HG02623 (cell line): ENCODE data around the gene NT5M.

ENCODE experiments used
- ATAC-seq: cut with Tn5 transposase; IDR thresholded peaks from one replicate; pipeline ENCODE4 v1.9.1; 2021; ENCODE audit warnings: moderate library complexity; ENCODE audit not compliant: unreplicated experiment

The NT5M gene

GRCh38 chr17:17353625-17354484 is 50.7 kb downstream of the NT5M start:
- ATAC-seq = no peak

DNA sequence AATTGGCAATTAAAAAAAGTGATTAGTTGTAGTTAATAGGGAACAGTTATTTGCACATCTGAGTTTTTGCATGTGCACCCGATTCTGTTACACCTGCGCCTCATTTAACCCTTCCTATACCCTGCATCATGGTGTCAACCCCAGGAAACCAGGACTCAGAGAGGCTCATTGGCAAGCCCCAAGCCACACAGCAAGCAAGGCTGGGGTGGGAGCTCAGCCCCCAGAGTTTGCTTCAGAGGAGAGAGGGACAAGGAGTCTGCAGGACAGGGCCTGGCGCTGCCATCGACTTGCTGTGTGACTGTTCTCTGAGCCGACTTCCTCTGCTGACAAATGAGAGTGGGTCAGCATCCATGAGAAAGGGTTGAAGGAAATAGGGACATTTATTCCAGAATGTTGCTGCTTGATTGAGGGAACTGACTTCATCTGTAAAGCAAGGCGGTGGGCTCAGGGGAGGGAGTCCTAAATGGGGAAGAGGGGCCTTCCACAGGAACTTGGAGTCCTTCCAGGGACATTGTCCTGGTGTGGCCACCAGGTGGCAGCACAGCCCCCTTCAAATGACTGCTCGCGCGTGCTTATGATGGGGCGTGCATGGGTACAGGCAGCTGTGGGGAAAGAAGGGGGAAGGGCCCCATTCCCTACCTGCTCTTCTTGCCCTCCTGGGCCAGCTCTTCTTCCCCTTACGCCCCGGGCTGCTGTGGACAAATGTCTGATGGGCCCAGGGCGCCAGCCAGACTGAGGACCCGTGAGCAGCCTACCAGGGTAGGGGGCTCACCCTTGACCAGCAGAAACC is 51.6 kb downstream of the NT5M start:
- ATAC-seq = no peak

DNA sequence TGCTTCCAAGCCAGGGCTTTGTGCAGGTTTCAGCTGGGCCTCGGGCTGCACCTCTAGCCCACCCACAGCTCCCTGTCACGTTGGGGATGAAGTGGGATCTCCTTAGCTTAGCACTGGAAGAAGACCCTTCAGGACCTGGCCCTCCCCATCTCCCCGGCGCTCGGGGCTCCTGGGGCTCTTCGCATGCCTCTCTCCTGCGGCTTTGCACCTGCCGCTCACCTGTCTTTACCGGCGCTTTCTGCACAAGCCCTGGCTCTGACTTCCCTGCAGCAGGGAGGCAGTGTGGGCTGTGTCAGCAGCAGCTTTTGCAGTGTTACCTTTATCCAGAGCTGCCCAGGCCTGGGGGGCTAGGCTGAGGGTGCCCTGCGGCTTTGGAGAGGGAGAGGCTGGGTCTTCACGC is 52.3 kb downstream of the NT5M start:
- no peak for ATAC-seq

- no peak for ATAC-seq
Observed at GRCh38 chr17:17356149-17356930, 53.2 kb downstream of the NT5M start.

- no peak for ATAC-seq
Observed at GRCh38 chr17:17356931-17357270, 53.7 kb downstream of the NT5M start.

GRCh38 chr17:17358060-17358751 is 55.0 kb downstream of the NT5M start:
- ATAC-seq = no peak

GRCh38 chr17:17358866-17359265 is 55.7 kb downstream of the NT5M start:
- no peak for ATAC-seq

GRCh38 chr17:17359271-17359670 is 56.1 kb downstream of the NT5M start:
- ATAC-seq = no peak

DNA sequence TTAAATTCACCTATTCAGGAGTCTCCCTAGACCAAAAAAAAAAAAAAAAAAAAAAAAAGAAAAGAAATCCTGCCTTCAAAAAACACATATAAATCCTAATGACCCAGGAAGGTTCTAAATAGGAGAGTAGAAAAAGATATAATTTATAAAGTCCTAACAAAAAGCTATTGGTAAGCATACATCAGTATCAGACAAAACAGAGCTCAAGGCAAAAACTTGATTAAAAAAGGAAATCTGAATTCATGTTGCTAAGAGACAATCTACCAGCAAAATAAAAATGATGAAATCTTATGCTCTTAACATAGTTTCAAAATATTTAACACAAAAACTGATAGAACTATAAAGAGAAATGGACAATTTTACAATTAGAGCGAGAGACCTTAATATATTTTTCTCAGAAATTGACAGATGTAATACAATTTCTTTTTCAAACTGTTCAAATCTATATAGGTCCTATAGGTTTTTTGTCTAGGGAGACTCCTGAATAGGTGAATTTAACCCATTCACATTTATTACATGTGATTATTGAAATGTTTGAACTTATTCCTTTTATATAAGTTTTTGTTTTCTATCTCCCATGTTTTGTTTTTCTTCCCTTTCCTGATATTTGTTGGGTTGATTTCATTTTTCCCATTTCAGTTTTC is 57.0 kb downstream of the NT5M start:
- no peak for ATAC-seq

GRCh38 chr17:17361543-17361866 is 58.3 kb downstream of the NT5M start:
- ATAC-seq = no peak

DNA sequence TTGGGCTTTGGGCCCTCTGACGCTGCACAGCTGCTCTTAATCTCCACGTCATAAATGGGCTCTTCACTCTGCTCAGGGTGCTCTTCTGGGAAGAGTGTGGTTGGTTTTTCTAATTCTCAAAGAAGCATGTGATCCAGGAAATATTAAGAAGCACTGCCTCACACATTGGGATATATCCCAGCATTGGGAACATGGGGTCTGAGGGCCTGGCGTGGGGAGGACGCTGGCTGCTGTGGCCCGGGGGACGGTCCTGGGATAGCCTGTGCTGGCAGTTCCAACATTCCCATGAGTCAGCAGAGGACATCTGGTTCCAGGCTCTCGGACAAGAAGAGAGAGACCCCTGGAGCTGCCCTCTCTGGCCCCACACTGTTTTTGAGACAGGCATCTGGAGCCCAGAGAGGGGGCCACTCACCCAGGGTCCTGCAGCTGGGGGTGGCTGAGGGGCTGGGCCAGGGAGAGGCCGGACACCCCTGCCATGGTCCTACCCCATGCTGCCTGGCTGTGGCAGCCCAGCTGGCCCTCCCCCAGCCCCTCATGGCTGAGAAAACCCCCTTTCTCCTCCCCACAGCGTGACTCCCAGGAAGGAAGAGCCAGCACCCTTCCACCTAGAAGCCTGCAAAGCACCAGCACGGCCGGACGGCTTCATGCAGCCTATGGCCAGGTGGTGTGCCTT is 58.8 kb downstream of the NT5M start:
- no peak for ATAC-seq

GRCh38 chr17:17362540-17362930 is 59.4 kb downstream of the NT5M start:
- no peak for ATAC-seq

DNA sequence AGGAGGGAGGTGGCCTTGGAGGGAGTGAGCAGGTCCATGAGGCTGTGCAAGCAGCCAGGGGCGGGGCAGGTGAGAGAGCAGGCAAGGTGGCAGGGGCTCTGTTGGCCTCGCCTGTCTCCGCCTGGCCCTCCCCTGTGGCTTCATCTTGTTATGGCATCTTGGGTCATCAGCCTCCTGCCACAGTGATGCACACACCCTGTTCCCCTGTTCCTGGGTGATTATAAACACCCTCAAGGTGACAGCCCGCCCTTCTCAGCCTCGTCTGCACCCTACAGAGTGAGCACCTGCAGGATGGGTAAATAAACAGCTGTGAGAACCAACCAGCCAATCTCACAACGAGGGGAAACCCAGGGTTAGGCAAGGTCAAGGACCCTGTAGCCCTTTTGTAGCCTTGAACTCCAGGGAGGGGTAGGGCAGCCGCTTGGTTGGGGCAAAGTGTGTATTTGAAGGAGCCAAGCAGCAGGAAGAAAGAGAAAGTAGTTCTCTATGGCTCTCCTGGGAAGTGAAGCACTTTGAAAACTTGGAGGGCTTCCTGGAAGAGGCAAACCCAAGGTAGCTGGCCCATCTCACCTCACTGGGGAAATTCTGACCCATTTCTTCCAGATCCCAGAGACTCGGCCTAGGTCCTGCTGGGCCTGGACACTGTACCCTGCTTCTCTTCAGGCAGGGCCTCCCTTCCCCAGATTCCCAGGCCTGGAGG is 60.6 kb downstream of the NT5M start:
- no peak for ATAC-seq

DNA sequence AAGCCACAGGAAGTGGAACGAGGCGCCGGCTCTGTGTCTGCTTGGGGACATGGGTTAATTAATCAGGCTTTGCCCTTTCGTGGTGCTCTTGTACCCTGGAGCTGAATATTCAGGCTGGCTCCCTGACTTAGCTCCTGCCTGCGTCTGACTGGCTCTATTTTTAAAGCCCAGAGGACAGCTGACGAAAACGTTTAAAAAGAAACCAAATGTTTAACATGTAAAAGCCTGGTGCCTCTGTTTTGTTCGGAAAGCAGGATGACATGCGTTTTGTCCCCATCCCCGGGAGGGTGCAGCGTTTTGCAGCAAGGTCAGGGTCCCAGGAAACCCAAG is 61.1 kb downstream of the NT5M start:
- no peak for ATAC-seq

DNA sequence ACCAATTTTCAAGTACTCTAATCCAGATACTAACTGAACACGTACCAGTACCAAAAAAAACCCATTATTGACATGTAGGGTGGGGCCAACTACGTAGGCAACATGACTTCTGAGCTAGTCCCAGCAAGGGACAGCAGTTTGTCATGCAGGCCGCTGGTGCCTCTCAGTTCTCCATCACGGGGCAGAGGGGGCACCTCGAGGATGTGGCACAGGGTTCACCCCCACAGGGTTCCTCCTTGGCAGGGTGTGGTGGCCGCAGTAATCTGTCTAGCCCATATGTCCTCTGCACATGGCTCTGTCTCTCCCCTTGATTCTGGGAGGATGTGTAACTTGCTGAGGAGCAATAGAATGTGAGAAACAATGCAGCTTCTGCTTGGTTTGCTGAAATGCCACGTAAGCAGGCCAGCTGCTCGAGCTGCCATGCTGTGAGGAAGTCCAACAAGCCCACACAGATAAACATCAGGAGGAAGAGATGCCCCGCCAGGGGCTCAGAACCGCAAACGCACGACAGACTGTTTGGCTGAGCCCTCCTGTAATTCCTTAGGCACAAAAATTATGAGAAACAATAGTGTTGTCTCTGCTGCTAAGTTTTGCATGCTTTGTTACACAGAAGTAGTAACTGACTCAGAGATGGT is 62.4 kb downstream of the NT5M start:
- ATAC-seq = no peak

DNA sequence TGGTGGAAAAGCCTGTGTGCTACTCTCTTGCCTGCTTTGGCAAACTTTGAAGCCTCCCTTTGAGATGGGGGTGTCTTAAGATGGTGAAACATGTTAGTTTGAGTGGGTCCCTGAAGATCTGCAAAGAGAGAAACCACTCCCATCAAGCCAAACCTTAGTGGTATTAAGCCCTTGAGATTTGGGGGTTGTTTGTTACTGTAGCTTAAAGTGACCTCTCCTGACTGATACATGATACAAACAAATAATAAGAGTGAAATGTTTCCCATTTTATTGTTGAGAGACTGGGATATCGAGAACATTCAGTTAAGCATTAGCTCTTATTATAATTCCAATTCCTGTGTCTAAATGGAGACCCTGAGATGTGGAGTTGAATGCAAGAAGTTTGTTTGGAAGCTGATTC is 63.1 kb downstream of the NT5M start:
- ATAC-seq = no peak

- ATAC-seq = no peak
Observed at GRCh38 chr17:17366941-17367875, 64.0 kb downstream of the NT5M start.

GRCh38 chr17:17367931-17368330 is 64.8 kb downstream of the NT5M start:
- ATAC-seq = no peak
